ENCODE measurements around the gene ELMO1.

The ELMO1 gene

DNA sequence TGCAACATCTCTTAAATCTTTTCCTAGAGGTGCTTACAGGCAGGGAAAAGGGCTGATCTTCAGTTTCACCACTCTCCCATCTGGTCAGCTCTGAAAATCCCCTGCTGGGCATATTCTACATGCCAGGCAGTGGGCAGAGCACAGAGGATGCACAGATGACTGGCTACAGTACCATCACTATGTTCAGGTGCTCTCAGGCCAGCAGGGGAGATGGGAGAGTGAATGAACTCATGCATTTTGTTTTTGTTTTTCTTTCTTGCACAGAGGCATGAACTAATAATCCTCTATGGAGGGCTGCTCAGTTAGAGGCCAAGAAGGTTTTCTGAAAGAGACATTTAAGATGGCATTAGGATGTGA, 19.3 kb downstream of the ELMO1 start:
- no peak for DNase-seq

DNA sequence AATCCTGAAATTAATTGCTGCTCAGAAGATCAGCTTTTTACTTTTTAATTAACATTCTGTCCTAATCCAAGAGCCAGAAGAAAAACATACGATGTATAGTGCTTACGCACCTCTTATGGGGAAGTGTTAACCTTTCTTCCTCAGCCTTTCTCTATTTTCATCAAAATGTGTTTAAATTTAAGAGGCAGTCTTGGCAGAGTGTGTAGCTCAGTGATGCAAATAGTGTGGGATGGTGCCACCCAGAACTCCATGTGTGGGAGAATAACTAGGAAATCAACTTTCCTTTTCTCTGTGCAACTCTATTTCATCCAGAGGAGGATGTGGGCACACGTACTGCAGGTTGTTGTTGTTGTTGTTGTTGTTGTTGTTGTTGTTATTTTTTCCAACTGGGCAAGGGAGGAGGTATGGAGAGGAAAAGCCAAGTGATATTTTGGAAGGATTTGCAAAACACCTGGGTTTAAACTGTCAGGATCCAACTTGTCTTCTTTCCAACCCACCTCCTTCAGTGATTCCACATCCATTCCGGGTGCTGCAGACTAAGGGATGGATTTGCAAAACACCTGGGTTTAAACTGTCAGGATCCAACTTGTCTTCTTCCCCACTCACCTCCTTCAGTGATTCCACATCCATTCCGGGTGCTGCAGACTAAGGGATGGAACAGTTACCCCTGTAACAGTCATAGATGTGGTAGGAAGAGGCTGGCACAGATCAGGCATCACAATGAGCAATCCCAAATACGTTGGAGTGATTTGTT, 19.8 kb downstream of the ELMO1 start:
- no peak for DNase-seq

DNA sequence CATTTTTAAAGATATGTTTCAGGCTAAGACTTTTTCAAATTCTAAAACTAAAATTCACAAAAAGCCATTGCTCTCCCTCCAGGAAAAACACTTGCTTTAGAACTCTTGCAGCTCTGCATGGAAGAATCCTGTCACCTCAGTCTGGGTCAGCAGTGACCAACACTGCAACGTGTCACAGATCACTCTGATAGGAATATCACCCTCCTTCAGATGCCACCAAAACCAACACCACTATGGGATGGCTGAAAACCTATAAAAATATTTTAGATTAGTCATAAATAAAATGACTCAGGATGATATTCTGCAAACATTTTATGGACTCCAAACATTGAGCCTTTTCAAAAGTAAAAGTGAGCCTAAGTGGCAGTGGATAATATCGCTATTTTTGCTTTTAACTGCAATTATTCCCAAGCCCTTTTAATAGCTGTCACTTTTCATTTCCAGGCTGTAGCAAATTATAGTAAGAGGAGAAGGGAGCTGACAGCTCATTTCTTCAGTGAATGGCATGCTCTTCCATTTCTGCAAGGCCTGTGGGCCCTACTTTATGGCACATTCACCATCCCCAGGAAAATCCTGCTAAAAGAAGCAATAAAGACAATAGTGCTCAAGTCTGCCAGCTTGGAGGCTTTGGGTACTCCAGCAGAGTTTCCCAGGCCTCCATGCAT, 21.3 kb downstream of the ELMO1 start:
- DNase-seq: no peak

DNA sequence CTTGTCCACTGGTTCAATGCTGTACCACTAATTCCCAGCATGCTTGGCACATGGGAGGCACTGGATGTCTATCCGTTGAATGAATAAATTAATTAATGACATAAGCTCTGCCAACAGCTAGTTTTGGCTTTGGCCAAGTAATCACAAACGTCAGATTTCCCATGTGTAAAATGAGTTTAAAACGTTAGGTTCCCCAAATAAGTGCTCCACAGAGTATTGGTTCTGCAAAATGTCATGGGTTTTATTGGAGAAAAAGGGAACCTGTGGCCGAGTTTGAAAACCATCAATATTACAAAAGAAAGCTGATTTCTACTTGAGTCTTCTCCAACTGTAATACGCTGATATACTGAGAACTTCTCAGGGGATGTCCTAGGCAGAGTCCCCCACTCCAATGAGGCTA, 23.2 kb downstream of the ELMO1 start:
- DNase-seq: no peak

DNA sequence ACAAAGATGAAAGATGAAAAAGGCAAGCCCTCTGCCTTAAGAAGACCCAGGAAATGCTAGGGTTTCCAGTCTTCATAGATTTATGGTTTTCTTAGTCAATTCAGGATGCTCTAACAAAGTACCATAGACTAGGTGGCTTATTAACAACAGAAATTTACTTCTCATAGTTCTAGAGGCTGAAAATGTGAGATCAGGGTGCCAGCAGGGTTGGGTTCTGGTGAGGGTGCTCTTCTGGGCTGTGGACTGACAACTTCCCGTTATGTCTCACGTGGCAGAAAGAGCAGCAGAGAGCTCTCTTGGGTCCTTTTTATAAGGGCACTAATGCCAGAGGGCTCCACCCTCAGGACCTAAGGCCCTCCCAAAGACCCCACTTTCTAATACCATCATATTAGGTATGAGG, 23.7 kb downstream of the ELMO1 start:
- DNase-seq: no peak

DNA sequence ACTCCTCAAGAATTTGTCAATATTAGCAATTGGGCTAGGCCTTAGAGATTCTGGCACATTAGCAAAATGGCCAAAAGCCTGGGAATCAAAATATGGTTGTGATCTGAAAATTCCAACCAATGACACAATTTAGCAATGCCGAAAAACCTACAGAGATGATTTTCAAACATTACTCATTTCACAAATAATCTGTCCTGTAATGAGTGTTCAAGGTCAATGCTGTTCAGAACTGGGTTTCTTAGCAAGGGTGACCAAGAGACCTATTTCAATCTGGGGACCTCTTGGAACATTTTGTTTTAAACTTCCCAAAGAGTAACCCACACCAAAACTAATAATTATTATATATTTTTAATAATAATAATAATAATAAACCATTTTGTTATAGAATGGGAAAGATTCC, 24.1 kb downstream of the ELMO1 start:
- no peak for DNase-seq

DNA sequence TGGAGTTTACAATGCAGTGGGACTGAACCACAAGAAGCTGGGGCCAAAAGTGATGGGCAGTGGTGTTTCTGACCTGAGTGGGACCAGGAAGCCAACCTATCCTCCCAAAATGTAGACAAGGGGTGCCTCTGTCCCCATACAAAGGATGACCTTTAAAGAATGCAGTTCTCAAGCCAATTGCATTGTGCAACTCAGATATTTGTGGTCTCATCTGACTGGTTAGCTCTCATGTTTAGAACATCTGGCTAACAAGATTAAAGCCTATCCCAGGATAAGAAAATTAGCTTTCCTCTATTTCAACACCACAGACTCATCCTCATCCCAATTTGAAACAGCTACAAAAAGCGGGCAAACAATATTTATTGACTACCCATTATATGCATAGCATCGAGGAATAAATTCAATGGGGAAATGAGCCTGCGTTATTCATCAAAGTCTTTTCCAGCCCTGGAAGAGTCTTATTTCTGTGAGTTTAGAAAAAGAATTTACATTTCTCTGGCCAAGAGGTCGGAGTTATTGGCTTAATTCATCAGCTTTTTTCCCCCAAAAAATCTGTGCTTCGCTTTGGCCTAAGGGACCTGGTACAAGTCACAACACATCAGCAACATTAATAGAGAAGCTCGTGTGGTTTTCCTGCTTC, 26.7 kb downstream of the ELMO1 start:
- no peak for DNase-seq

DNA sequence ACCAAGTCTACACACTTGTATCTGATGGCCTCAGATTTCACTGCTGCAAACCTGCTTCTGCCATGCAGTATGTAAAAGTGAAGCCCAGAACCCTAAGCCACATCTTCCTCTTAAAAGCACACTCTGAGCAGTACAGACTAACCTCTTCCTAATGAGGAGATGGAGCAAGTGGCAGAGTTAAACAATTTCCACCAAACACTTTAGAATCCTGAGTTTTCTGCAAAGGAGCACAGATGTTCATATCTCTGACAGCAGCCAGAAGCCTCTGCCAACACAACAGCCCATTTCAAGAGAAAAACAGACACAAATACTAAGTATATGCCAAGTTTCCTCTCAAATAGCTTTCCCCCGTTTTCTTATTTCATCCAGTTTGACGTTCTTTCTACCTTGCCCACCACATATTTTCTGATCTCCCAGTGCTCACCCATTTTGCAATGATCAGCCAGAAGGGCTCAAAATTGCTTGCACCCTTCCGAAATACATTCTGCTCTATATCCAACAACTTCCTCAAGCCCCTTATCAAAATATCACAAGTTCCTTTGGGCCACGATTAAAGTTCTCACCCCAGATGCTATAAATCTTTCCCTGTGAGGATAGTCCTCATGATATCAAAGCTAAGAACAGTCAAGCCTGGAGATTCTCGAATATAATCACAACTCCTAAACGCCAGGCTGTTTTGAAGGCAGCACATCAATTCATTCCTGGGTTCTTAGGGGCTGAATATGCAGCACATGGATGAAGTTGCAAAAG, 27.5 kb downstream of the ELMO1 start:
- DNase-seq: no peak

DNA sequence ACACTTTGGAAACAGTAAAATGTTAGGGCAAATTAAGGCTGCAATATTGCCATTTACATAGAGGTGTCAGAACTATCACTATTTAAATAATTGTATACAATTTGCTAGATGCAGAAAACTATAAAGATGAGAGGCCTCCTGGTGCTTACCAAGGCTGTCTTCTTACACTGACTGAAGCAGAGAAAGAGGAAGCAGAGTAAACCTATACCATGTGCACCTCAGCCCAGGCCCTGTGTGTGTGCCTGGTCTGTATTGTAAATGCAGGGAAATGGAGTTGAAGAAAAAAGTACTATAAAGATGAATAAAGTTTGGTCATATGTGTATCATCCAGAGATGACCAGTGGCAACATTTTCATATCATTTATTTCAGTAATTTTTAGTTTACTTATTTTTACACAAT, 29.2 kb downstream of the ELMO1 start:
- DNase-seq: no peak

DNA sequence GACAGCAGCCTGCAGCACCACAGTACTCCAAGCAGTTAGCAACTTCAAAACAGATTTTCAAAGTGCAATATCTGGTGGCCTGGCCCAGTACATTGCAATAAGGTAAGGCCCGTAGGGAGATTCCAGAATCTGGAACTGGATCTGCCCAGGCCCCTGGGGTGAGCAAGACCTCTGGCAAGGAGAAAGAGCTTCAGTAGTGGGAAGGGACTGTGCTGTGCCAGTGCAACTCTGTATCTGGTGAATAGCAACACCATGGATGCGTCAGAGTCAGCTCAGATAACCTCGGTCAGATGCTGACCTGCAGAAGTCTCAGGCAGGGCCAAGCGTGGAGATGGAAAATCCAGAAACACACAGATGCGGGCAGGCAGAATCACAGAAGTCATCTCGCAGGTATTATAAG, 30.3 kb downstream of the ELMO1 start:
- DNase-seq: no peak

DNA sequence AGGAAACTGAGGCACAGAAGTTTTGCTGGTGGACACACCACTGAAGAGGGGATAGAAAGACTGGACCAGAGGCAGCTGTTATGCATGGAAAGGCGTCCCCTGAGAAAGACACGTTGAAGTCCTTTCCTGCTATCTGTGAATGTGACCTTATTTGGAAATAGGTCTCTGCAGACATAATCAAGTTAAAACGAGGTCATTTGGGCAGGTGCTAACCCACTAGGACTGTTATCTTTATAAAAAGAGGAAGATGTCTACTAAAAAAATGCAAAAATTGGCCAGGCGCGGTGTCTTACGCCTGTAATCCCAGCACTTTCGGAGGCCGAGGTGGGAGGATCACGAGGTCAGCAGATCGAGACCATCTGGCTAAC, 31.6 kb downstream of the ELMO1 start:
- no peak for DNase-seq

DNA sequence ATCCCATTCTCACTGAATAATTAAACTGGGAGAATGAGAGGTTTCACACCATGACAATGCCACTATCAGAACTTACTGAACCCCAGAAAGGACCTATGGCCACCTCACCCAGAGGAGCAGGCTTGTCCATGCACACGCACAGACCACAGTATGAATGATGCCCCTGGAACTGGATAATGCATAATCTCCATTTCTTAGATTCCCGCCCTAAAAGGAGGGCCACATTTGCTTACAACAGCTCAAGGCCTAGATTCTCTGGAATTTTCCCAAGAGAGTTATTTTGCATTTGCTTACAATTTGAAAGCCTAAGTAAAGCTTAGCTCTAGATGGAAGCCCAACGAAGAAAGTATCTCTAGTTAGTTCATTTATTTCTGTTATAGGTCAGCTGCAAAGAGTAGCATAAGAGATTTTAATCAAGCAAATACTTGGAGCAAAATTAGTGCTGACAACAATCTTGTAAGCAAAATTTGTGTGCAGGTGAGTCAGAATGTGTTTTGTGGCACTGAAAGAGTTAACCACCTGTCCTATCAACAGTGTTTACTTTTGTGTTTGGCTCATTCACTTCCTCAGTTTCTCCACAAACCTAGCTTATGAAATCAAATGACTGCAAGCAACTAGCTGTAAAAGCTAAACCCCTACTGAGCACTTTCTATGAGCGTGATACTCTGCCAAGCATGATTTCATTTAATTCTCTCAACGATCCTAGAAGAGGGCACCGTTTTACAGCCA, 32.1 kb downstream of the ELMO1 start:
- no peak for DNase-seq

DNA sequence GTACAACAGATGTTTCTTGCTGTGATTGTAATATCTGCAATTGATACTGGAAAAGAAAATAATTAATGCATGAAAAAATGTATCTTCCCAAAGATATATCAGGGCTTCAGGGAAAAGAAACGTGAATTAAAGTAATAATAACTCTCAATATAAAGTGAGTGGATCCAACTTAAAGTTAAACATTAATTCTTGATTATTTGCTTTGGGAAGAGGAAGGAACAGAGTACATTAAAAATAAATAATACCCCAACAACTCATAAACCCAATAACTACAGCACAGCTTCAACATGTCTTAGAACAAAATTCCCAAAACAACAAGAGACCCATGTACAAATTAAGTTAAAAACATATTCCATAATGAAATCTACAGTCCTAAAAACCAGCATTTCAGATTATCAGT, 33.0 kb downstream of the ELMO1 start:
- DNase-seq: no peak

DNA sequence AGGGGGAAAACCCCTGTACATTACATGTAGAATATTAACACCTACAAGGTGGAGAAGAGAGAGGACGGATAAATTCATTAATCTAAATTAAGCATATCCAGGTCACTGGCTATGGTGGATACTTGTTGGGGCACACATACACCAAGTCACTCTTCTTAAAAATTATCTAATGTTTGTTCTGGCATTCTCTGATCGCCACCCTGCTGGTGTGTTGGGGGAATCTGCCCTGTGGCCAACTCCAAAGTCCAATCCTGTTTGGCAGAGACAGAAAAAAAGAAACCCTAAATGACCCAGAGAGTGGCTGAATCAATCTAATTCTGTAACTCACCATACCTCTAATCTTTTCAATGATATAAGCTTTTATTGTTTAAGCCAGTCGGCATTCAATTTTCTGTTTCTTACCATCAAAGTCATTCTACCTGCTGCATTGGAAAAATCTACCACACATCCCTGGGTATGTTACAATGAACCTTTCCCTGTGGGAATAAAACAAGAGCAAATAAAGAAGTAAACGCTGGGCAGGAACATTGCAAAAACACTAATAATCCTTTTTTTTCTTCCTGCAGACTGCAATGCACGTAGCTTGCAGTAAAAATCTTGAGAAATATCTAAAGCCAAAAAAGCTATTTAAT, 34.2 kb downstream of the ELMO1 start:
- no peak for DNase-seq

DNA sequence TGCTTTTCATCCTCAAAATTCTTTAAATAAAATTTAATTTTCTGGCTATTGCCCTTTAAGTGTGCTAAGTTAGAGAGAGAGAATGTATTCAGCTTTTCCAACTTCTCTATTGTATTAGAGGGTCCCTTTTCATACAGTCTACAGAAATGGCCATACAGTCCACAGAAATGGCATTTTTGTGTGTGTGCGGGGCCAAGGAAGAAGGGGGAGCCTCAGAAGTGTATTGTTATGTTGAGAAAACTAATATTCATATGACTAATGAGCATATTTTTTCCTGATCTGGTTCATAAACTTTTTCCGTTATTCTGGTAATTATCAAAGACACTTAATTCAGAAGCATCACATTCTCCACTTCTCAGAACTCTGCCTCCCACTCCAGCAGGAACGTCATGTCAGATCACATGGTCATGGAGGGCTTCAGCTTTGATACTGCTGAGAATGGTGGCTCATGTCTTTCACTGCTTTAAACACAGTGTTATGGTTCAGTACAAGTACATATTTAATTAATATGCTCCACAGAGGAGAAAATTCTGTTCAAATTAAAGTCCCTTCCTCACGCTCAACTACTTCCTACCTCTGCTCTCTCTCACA, 37.1 kb downstream of the ELMO1 start:
- DNase-seq: no peak

DNA sequence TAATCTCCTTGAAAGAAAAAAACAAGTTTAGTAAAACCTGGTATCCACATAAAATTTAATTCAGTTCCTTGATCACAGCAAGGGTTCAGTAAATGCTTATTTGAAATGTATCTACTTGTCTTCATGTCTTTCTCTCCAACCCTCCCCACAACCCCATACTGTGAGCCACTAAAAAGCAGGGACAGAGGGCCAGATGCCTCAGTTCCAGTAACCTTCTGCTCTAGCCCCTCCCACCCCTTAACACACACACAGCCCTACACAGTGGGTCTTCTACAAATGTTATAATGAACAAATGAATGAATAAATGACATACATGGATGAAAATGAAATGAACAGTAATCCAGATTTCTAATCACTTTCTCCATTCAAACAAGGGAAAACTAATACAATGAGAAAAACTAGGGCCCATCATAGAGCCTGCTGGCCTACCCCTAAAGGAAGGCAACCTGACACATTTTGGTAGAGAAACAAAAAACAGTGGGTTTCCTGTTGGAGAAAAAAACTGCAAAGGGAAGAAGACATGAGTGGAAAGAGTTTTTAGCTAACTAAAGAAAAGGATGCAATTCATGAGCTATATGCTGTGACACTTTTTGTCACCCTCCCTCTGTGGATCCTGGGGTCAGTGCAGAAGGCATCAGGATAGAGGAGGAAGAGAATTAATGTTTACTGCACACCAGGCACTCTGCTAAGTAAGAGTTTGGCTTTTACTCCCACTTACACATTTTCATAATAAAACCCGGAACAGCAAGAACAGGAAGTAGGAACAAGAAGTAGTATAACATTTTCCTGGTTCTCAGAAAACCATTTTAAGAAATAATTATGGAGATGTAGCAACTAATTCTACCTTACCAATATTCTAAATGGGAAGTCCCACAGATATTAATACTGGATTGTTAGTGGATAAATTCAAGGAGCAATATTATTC, 38.1 kb downstream of the ELMO1 start:
- DNase-seq: no peak

DNA sequence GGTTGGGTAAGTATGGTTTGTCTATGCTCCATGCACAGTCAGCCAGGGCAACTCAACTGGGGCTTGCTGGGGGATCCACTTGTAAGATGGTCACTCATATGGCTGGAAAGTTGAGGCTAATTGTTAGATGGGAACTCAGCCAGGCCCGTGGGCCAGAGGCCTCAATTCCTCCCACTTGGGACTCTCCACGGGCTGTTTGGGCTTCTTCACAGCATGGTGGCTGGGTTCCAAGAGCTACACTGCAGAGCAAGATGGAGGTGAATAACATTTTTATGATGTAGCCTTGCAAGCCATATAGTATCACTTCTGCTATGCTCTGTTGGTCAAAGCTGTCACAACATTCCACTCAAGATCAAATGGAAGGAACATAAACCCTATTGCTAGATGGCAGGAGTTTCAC, 39.2 kb downstream of the ELMO1 start:
- DNase-seq: no peak

DNA sequence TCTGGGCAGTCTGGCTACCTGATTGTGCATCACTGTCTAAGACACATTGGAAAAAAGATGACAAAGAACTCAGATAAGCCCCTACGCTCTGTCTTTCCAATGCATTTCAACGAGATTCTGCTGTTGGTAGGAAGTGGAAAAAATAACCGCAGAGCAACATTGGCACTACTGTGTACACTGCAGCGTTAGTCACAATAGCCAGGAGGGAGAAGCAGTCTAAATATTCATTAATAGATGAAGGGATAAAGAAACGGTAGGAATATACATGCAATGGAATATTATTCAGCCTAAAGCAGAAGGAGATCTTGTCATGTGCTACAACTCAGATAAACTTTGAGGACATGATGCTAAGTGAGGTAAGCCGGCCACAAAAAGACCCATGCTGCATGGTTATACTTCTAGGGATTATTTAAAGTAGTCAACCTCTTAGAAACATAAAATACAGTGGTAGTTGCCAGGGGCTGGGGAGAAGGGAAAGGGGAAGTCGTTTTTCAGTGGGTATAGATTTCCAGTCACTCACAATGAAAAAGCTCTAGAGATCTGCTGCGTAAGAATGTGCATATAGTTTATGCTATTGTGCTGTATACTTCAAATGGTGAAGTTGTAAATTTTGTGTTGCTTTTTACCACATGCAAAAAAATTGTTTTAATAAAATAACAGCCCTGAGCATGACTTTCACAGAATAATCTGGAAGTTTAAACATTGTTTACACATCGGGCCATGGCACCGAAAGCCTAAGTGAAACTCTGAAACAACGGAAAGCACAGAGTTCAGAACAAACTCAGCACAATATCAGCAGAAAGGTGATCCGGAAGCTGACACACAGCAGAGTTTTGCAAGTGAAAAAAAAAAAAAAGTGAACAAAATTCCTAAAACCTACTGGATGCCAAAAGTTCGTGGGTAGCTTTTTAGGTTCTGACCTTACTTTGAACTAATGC, 40.1 kb downstream of the ELMO1 start:
- DNase-seq: peak; percentile 16

DNA sequence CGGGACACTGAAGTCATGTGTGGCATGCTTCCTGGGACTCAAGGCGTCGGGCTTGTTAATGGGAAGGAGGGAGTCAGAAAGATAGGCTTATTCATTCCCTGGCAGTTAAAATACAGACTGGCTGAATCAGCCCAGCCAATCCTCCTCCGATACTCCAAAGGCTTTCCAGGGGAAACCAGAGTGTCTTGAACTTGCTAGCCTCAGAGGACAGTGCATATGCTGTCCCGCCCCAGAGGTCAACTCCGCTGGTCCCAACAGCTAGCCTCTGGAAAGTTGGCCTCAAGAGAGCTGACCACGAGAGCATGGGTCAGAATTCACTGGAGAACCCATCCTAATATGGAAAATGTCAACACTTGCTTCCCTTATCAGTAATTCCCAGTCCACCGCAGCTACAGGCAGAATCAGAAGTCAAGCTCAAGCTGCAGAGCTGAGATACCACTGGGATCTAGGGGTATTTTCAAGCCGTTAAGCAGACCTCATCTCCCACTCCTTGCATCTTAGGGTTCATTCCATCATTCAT, 43.0 kb downstream of the ELMO1 start:
- DNase-seq: no peak

DNA sequence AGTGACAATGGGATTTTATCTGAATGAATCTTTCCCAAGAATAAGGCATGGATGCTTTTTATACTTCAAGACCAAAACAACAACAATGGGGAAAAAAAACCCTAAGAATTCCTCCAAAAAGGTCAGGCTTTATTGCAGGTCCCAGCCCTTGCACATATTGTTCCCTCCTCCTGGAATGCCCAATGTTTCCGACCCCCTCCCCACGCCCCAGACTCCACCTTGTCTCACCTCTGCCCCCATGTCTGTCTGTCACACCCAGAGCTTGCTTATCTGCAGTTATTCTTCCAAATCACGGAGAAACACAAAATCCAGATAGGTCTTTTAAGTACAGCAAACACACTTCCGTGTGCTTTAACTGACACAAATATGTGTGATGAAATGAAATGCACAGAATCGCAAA, 43.5 kb downstream of the ELMO1 start:
- no peak for DNase-seq

Data from activated CD4-positive, alpha-beta T cell treated with anti-CD3 and anti-CD28 coated beads, Interleukin-2, amount 50 U/mL, for 1 hour (primary cell).